HG03558 (cell line): ENCODE data around the gene NHS.
"Not testable (repeated sequence)": the region's sequence is repeated elsewhere in the genome, so short reads cannot be mapped to it uniquely, and the experiment has no call there.

Experiments used
- ATAC-seq: cut with Tn5 transposase; IDR thresholded peaks from one replicate; pipeline ENCODE4 v1.9.1; 2021; ENCODE audit warnings: moderate number of reproducible peaks; ENCODE audit not compliant: unreplicated experiment; ENCODE audit errors: extremely low read depth

The NHS gene

DNA sequence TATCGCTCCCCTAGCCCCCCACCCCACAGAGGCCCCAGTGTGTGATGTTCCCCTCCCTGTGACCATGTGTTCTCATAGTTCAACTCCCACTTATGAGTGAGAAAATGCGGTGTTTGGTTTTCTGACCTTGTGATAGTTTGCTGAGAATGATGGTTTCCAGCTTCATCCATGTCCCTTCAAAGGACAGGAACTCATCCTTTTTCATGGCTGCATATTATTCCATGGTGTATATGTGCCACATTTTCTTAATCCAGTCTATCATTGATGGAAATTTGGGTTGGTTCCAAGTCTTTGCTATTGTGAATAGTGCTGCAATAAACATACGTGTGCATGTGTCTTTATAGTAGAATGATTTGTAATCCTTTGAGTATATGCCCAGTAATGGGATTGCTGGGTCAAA, 193.8 kb downstream of the NHS start:
- not testable (repeated sequence) for ATAC-seq

DNA sequence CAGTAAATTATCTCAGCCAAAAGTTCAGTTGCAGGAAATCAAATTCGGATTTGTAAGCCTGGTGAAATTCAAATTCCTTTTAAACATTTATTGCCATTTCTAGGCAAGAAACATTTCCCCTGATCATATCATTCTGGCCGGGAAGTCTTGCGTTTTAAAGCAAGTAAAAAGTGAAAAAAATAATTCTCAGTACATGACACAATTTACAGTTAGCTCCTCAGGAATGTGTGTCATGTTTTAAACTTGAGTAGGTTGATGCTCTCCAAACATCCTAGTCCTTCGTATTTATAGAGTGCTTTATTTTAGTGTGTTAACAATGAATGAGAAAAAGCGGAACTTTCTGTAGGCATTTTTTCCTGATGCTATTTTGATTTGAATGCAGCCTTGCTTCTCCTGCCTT, 204.0 kb downstream of the NHS start:
- ATAC-seq: no peak

GRCh38 chrX:17580539-17581152, 205.6 kb downstream of the NHS start:
- ATAC-seq: no peak

- no peak for ATAC-seq
Observed at GRCh38 chrX:17581641-17582040, 206.6 kb downstream of the NHS start.

DNA sequence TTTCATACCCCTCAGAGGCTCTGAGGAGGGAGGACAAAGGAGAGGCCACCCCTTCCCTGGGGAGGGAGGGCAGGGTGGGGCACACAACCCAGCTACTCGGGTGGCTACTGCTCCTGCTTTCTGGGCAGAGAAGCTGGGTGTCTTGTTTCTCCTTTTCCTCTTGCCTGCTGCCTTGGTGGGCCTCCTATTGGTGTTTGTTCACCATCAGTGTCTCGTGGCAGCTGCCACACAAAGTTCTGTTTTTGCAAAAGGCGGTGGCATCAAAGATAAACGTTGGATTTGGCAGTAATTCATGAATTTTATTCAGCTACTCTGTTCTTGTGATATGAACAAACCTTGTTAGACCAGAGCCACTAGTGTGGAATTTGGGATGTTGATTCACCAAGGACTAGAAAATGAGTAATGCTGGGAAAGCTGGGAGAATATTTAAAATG, 209.3 kb downstream of the NHS start:
- ATAC-seq: no peak

- ATAC-seq: no peak
Observed at GRCh38 chrX:17585006-17585405, 210.0 kb downstream of the NHS start.

DNA sequence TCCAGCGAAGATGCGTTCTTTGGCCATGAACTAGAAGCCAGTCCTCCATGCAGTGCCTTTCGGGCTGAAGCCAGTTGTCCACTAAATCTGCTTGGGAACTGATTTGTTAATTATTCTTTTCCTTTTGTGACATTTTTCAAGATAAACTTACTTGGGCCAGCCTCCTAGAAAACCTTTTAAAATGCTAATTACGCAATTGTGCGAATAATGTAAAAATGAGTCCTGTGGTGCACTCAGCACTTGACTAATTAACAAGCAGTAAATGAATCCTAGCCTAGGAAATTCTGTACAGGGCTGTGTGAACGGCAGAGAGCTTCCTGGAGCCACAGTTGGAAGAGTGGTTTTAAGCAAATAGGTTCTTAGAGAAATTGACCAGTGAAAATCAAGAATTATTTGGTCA, 212.4 kb downstream of the NHS start:
- no peak for ATAC-seq

DNA sequence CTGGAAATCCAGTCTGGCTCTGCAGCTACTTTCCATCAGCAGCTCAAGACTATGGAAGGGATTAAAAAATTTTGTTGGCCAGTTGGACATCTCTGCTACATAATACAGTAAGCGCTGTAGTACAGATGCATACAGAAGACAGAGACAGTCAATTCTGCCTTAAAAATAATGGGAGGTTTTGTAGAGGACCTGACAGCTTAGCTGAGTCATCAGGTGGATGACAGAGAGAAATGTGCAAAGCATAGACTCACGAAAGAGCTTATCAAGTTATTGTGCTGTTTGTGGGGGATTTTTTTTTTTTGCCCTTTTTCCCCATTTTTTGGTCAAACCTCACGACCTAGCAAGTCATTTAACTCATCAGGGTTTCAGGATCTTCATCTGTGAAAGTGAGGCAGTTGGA, 213.3 kb downstream of the NHS start:
- ATAC-seq: no peak

DNA sequence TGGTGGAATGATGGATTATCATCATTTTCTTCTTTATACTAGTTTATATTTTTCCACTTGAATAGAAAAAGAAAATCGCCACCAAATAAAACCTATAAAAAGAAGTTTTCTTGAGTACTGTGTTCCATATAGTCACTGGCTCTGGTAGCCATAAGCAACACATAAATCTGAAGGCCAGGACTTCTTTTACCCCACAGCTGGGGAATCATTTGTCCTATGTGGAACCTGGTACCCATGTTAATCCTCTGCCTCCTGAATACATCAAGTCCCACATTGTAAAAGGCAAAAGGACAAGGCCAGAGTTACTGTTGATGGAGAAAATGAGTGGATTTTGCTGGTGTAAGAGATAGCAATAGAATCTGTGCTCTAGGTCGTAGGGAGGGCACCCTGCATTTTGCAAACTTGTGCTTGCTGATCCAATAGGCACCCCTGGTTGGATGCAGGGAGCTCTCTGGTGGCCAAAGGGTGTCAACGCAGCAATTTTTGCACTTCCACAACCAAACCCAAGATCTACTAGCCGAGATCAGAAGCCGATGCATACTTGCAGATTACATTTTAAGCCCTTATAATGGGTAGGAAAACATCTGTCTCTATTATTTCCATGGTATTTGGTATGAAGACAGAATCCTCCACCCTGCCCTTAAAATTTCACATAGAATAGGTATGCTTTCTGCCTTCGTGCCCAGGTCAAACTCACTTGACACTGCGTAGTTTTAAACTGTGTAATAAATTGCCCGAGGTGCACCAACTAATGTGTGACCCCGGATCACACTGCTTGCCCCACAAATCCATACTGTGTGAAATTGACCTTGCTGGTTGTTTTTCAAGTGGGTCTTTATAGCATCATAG, 216.1 kb downstream of the NHS start:
- ATAC-seq: no peak

DNA sequence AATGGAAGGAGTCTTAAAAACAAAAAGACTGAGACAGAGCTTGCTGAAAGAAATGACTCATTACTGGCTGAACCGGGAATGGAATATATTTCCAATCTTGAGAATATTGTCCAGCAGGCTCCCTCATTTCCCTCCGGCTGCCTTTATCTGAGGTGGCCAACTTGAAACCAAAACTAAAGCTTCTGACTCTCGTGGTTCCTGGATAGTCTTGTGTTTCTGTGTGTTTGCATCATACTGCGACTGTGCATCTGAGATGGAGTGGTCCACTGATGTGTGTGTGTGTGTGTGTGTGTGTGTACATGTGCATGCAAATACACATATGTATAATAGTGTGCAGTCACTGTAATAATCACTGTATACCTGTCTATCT, 216.7 kb downstream of the NHS start:
- no peak for ATAC-seq

GRCh38 chrX:17592117-17592516, 217.1 kb downstream of the NHS start:
- no peak for ATAC-seq

DNA sequence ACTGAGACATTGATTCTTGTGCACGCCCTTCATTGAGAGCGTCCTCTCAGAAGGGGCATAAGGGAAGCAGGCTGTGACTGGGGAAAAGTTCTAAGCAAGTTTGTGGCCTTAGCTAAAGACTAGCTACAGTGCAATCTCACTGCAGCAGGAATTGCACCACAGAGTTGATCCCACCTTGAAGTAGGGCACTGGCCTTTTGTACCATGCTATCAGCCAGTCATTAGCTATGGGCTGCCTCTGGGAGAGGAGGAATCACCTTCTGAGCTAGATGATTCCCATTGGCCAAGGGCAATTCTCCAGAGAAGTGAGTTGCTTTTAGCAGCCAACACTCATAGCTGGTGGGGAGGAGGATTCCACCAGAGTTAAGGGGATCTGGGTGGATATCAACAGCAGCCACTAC, 219.7 kb downstream of the NHS start:
- ATAC-seq: no peak

- ATAC-seq: no peak
Observed at GRCh38 chrX:17595456-17596035, 220.5 kb downstream of the NHS start.

GRCh38 chrX:17596061-17596460, 221.1 kb downstream of the NHS start:
- ATAC-seq: no peak

DNA sequence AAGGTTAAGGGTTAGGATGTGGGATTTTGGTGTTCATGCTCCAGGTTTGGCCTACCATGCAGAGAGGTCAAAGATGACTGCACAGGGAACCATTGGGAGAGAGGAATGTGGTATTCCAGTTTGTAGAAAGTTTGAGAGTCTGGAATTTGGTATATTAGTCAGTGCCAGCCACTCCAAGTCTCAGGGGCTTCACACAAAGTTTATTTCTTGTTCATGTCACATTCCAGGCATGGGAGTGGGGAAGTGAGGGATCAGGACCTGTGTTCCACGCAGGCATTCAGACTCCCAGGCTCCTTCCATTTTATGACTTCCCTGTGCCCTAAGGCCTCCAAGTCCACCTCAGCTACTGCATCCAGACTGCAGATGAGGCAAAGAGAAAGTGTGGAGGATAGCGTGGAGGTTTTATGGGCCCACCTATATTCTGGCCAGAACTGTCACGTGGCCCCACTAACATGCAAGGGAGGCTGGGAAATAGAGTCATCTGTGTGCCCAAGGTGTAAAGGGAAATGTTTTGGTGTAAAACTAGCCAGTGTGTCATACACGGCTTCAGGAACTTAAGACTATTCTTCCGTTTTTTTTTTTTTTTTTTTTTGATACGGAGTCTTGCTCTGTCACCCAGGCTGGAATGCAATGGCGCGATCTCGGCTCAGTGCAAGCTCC, 221.7 kb downstream of the NHS start:
- no peak for ATAC-seq

DNA sequence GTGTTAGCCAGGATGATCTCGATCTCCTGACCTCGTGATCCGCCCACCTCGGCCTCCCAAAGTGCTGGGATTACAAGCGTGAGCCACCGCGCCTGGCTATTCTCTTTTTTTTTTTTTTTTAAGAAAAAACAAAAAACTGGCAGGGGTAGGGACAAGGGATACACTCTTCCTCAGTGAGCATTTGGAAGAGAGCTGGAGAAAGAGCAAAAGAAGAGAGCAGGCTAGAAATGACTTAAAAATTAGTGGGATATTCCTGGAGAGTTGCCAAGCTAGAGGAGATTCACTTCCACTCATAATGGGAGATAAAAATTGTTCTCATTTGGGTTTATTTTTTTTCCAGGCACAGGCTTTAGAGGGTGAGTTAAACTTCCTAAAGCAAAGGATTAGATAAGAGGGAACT, 222.3 kb downstream of the NHS start:
- no peak for ATAC-seq

DNA sequence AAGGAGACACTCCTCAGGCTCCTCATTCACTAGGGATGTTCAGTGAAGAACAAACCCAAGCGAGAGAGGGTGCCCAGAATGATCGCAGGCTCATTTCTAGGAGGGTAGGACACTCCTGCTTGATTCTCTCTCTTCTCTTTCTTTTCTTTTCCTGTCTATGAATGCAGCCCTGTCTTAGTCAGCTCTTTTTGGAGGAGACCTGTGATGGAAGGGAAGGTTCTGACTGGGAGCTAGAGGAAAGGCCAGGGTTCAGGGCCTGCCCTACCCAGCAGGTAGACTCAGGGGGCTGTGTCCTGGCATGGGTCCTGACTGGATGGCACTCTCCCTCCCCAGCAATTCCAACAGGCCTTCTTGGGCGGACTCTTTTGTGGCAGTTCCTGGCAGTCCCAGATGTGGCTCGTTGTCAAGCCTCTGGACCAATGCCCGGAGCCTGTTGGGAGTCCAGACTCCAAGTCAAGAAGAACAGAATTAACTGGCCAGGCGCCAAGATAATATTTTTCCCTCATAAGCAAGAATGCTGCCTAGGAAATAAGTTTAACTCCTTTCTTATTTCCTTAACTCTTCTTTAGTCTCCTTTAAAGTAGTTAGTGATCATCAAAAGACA, 222.9 kb downstream of the NHS start:
- no peak for ATAC-seq

DNA sequence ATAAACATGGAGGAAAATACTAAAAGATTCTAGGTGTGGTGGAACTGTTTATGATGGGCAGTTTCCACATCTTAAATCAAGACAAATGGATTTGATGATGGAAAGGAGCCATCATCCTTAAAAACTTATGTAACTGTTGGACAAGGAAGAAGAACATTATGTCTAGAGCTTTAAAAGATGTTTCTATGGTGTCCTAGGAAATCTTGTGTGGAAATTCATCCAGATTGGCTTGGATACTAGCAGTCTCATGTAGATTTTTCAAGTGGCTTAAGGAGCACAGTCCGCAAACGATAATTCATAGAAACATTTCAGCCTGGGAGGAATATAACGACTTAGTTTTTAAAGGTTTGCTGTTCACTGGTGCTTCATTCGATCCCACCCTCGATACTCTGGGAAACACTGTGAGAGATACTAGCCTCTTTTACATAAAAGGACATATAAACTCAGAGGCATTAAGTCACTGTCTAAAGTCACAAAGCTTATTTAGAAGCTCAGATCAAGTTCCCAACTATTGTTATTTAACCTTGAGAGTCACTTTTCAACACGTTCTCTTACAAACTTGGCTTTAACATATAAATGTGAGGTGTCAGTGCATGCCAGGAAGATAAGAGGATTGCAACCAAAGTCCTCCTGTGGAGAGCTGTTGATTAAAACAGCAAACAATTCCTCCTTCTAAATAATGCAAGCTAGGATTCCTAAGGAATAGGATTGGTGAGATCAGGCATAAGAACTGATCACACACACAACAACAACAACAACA, 226.6 kb downstream of the NHS start:
- ATAC-seq: no peak

- no peak for ATAC-seq
Observed at GRCh38 chrX:17602245-17602644, 227.2 kb downstream of the NHS start.

DNA sequence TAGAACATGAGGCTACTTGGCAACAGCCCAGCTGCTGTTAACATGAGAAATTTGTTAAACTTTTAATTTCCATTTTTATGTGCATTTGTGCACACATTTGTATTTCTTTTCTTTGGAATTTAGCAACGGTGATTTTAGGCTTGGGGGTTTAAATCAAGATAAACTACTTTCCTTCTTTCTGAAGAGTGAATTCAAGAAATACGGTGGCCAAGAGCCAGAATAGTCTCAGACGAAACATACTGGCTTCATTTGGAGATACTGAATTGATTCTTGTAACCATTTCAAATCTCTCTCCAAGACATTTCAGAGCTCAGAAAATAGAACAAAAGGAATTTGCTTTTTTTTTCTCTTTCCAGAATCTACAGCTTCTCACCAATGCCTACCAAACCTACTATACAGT, 228.2 kb downstream of the NHS start:
- no peak for ATAC-seq
